IMR-90 (cell line): ENCODE results near the gene SIX5. TPM values are rescaled to one million over a fixed set of nuclear protein-coding genes. Genes with fewer than 3 reads are reported as not detected.
A peak's percentile ranks its signal among the peaks of the same experiment; 100 is the strongest.

ENCODE experiments used
- ATAC-seq: fragments of 200-7000 bp; cut with Tn5 transposase; 2 replicates; pipeline ENCODE4 v1.9.1; 2020; ENCODE audit warnings: low read depth, mild to moderate bottlenecking, moderate library complexity
- BruUV-seq: library from RNA; stranded (reverse); fragments of 400-500 nt; replicated peaks from 2 replicates; lab custom pipeline; 2021; lab: Mats Ljungman, UMichigan
- CTCF ChIA-PET: fragments of 300-600 bp; formaldehyde crosslinking; extraction: SDS; loops from one replicate; lab custom pipeline; 2021; ENCODE audit warnings: antibody characterized with exemption; lab: Yijun Ruan, JAX
- POLR2A ChIA-PET: fragments of 300-600 bp; sonication (Branson Sonifier 250); formaldehyde crosslinking; loops from one replicate; lab custom pipeline; 2022; ENCODE audit warnings: antibody characterized with exemption; ENCODE audit not compliant: unreplicated experiment; lab: Charles Lee
- DNase-seq: peaks from one replicate; pipeline ENCODE4 v3.0.0; 2013
- H2AFZ ChIP-seq: replicated peaks from 2 replicates; pipeline ENCODE3; 2013; ENCODE audit warnings: low read length, mild to moderate bottlenecking; ENCODE audit not compliant: poor library complexity
- H2AK5ac ChIP-seq: 2 replicates; pipeline ENCODE4 v1.6.1; 2013; ENCODE audit warnings: low read depth, low read length, inconsistent platforms
- H2AK9ac ChIP-seq: replicated peaks from 2 replicates; pipeline ENCODE3; 2013; ENCODE audit warnings: mild to moderate bottlenecking, low read depth, low read length, moderate library complexity; ENCODE audit not compliant: poor library complexity
- H2BK120ac ChIP-seq: 2 replicates; pipeline ENCODE4 v1.6.1; 2013; ENCODE audit warnings: low read depth, low read length, inconsistent platforms
- H2BK15ac ChIP-seq: 3 replicates; pipeline ENCODE4 v1.6.1; 2013; ENCODE audit warnings: low read depth, low read length, inconsistent platforms
- H2BK20ac ChIP-seq: 2 replicates; pipeline ENCODE4 v1.6.1; 2013; ENCODE audit warnings: low read depth, mild to moderate bottlenecking, inconsistent platforms, low read length, moderate library complexity
- H2BK5ac ChIP-seq: 2 replicates; pipeline ENCODE4 v1.6.1; 2013; ENCODE audit warnings: mild to moderate bottlenecking, low read depth, low read length, inconsistent platforms; ENCODE audit not compliant: poor library complexity, severe bottlenecking
- H3K14ac ChIP-seq: replicated peaks from 2 replicates; pipeline ENCODE4 v1.6.1; 2013; ENCODE audit warnings: low read depth, low read length, inconsistent platforms
- H3K18ac ChIP-seq: 2 replicates; pipeline ENCODE4 v1.6.1; 2013; ENCODE audit warnings: low read depth, low read length, control low read depth
- H3K23ac ChIP-seq: 2 replicates; pipeline ENCODE4 v1.6.1; 2013; ENCODE audit warnings: low read depth, low read length, inconsistent platforms
- H3K27ac ChIP-seq: 2 replicates; pipeline ENCODE4 v1.5.1; 2013; ENCODE audit warnings: mild to moderate bottlenecking, control low read depth, low read length; ENCODE audit not compliant: insufficient read depth
- H3K27me3 ChIP-seq: 2 replicates; pipeline ENCODE4 v1.6.1; 2013; ENCODE audit warnings: low read length; ENCODE audit not compliant: control insufficient read depth, insufficient read depth
- H3K36me3 ChIP-seq: 2 replicates; pipeline ENCODE4 v1.6.1; 2013; ENCODE audit warnings: low read length, mixed read lengths; ENCODE audit not compliant: control insufficient read depth, insufficient read depth
- H3K4ac ChIP-seq: 2 replicates; pipeline ENCODE4 v1.6.1; 2013; ENCODE audit warnings: low read depth, low read length, inconsistent platforms
- H3K4me1 ChIP-seq: 2 replicates; pipeline ENCODE4 v1.6.1; 2013; ENCODE audit warnings: low read length, mixed read lengths; ENCODE audit not compliant: control insufficient read depth, insufficient read depth
- H3K4me2 ChIP-seq: 2 replicates; pipeline ENCODE4 v1.6.1; 2013; ENCODE audit warnings: low read depth, mild to moderate bottlenecking, control low read depth, low read length, moderate library complexity
- H3K4me3 ChIP-seq: 2 replicates; pipeline ENCODE4 v1.5.1; 2013; ENCODE audit warnings: low read depth, mild to moderate bottlenecking, control low read depth, low read length, moderate library complexity; ENCODE audit not compliant: insufficient read depth
- H3K56ac ChIP-seq: 2 replicates; pipeline ENCODE4 v1.6.1; 2013; ENCODE audit warnings: low read length, inconsistent platforms; ENCODE audit not compliant: insufficient read depth; ENCODE audit errors: extremely low read depth
- H3K79me1 ChIP-seq, 2 experiments: 2 replicates each; pipeline ENCODE4 v1.6.1; 2013; ENCODE audit warnings: low read length in 2 of 2, inconsistent platforms in 1 of 2, low read depth in 1 of 2
- H3K9ac ChIP-seq: 2 replicates; pipeline ENCODE4 v1.6.1; 2013; ENCODE audit warnings: low read depth, low read length, control low read depth
- H3K9me1 ChIP-seq: 2 replicates; pipeline ENCODE4 v1.6.1; 2013; ENCODE audit warnings: low read length, inconsistent platforms; ENCODE audit not compliant: insufficient read depth
- H3K9me3 ChIP-seq: 2 replicates; pipeline ENCODE4 v1.6.1; 2013; ENCODE audit warnings: low read length; ENCODE audit not compliant: control insufficient read depth, insufficient read depth
- H4K20me1 ChIP-seq: 2 replicates; pipeline ENCODE4 v1.6.1; 2013; ENCODE audit warnings: low read length, inconsistent platforms; ENCODE audit not compliant: insufficient read depth
- H4K5ac ChIP-seq: 2 replicates; pipeline ENCODE4 v1.6.1; 2013; ENCODE audit warnings: mild to moderate bottlenecking, low read depth, low read length, control low read depth
- H4K8ac ChIP-seq, 2 experiments: 2 replicates each; pipeline ENCODE4 v1.6.1; 2013; ENCODE audit warnings: low read depth in 2 of 2, low read length in 2 of 2, control low read depth in 1 of 2, inconsistent platforms in 1 of 2
- H4K91ac ChIP-seq: 2 replicates; pipeline ENCODE4 v1.6.1; 2013; ENCODE audit warnings: low read depth, low read length, inconsistent platforms; ENCODE audit not compliant: insufficient read depth
- BHLHE40 ChIP-seq: fragments of 150-350 bp; IDR thresholded peaks from 2 replicates; pipeline ENCODE4 v1.6.1; 2016; ENCODE audit warnings: mild to moderate bottlenecking, low read depth, low read length
- CHD1 ChIP-seq: IDR thresholded peaks from 2 replicates; pipeline ENCODE4 v1.6.1; 2012; ENCODE audit warnings: low read depth, low read length, improper control_type of control experiment
- FOS ChIP-seq: fragments of 150-350 bp; IDR thresholded peaks from 2 replicates; pipeline ENCODE4 v1.6.1; 2016; ENCODE audit warnings: low read depth, low read length
- MAFK ChIP-seq: IDR thresholded peaks from 2 replicates; pipeline ENCODE4 v1.6.1; 2012; ENCODE audit warnings: low read depth, low read length, improper control_type of control experiment
- MAZ ChIP-seq: IDR thresholded peaks from 2 replicates; pipeline ENCODE4 v1.6.1; 2012; ENCODE audit warnings: low read depth, mild to moderate bottlenecking, low read length, improper control_type of control experiment, moderate library complexity, borderline replicate concordance
- POLR2A ChIP-seq: IDR thresholded peaks from 2 replicates; pipeline ENCODE4 v1.6.1; 2012; ENCODE audit warnings: mild to moderate bottlenecking, low read depth, low read length
- RAD21 ChIP-seq: IDR thresholded peaks from 2 replicates; pipeline ENCODE4 v1.6.1; 2012; ENCODE audit warnings: low read length, improper control_type of control experiment
- RFX5 ChIP-seq: IDR thresholded peaks from 2 replicates; pipeline ENCODE4 v1.8.0; 2012; ENCODE audit warnings: low read depth, mild to moderate bottlenecking, low read length, moderate library complexity
- WGBS, 2 experiments: methylation state at CpG; one replicate each; pipeline versions ENCODE4 v1.1.5 to v1.1.7; 2013; ENCODE audit warnings: missing lambda C conversion rate in 2 of 2; ENCODE audit not compliant: insufficient read length in 1 of 2; ENCODE audit errors: extremely low coverage in 2 of 2; 5-methylcytosine and 5-hydroxymethylcytosine counted together
- dilution Hi-C: fragments of 300-500 bp; cut with HindIII; formaldehyde crosslinking; loops from one replicate; pipeline ENCODE4 v1.14.3; 2018; ENCODE audit warnings: low sequenced_read_pairs; ENCODE audit not compliant: unreplicated experiment
- in situ Hi-C: fragments of 300-500 bp; cut with MboI; formaldehyde crosslinking; loops from 3 replicates; pipeline ENCODE4 v1.14.3; 2019; ENCODE audit warnings: low sequenced_read_pairs, inconsistent platforms, mixed read lengths
- intact Hi-C: fragments of 100-400 bp; cut with micrococcal nuclease; formaldehyde crosslinking; loops from 2 replicates; pipeline ENCODE4 v1.10.0; 2022
- polyA plus RNA-seq, 3 experiments: library from polyadenylated mRNA; depleted of rRNA; stranded (reverse); fragments of >200 nt; gene quantifications; 2 replicates each; pipeline ENCODE4 v1.2.3, GENCODE V29; 2012; ENCODE audit warnings: low replicate concordance in 1 of 3
- total RNA-seq: library from RNA; depleted of rRNA; stranded (reverse); fragments of >200 nt; gene quantifications from 2 replicates; pipeline ENCODE4 v1.2.3, GENCODE V29; 2012
- TF ChIP-seq, protein P1 (sequence below): fragments of 150-350 bp; IDR thresholded peaks from 2 replicates; pipeline ENCODE4 v1.6.1; 2017; ENCODE audit warnings: mild to moderate bottlenecking, antibody characterized with exemption, low read length, low read depth

SIX5 gene
- total and polyA plus RNA-seq, 2 of the 4 experiments (the other 2 are of a cell fraction), result 0.90 to 15.5 TPM

- Histone ChIP-seq H3K27ac (no peak overlapping the region), H3K56ac (no peak overlapping the region), H2AK5ac (peak overlapping the region; percentile 15; the same call in 1 of the 2 replicates), H2AK9ac (peak overlapping the region; percentile 79), H2BK20ac (no peak overlapping the region), H3K9ac (no peak overlapping the region), H2BK120ac (no peak overlapping the region), H4K91ac (no peak overlapping the region), H4K20me1 (no peaks in the 10 kb centered on the region), H3K4me3 (no peak overlapping the region), H4K5ac (no peak overlapping the region), H3K23ac (no peak overlapping the region), H3K9me3 (no peaks in the 10 kb centered on the region), H3K4me1 (peaks cover 22% of the 10 kb centered on the region), H2BK15ac (no peak overlapping the region), H3K18ac (no peak overlapping the region), H4K8ac (peak overlapping the region in 1 of 2 experiments; percentile 7; a peak in 1 of 4 replicates), H3K36me3 (no peaks in the 10 kb centered on the region), H2BK5ac (no peak overlapping the region), H3K27me3 (peaks cover 3% of the 10 kb centered on the region; the same call in 1 of the 2 replicates), H2AFZ (peak overlapping the region; percentile 51), H3K9me1 (no peaks in the 10 kb centered on the region), H3K4me2 (no peak overlapping the region), H3K4ac (0 out of 2 replicates have a peak overlapping the region, but pooled peaks have one; percentile 25), H3K79me1 (peaks cover 0 to 20% of the 10 kb centered on the region in 2 experiments; a peak in 1 of 4 replicates), H3K14ac (no peak overlapping the region)
- in situ Hi-C loops, result no loop called here
- ATAC-seq, result no peak
- no peak for TF ChIP-seq RAD21
- no peak for TF ChIP-seq RFX5
- TF ChIP-seq MAZ, result no peak
- TF ChIP-seq, protein P1, sequence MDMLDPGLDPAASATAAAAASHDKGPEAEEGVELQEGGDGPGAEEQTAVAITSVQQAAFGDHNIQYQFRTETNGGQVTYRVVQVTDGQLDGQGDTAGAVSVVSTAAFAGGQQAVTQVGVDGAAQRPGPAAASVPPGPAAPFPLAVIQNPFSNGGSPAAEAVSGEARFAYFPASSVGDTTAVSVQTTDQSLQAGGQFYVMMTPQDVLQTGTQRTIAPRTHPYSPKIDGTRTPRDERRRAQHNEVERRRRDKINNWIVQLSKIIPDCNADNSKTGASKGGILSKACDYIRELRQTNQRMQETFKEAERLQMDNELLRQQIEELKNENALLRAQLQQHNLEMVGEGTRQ, result no peak
- no peak for TF ChIP-seq BHLHE40
- no peak for TF ChIP-seq POLR2A
- no peak for TF ChIP-seq FOS
- TF ChIP-seq MAFK, result no peak
- TF ChIP-seq CHD1, result no peak
- CTCF ChIA-PET, result interaction anchor here (0.7 kb wide), 1 partner anchor 83 kb away, joined by 3 read pairs; no protein-coding TSS in a partner anchor
- dilution Hi-C loops, result no loop called here
- 50% methylated on average over 2 of the region's 27 CpGs; no CpG with 5 or more reads in 1 of the 2 experiments for WGBS, 2 experiments
- POLR2A ChIA-PET, result no interaction called here
- intact Hi-C loops, result no loop called here
- no peak for DNase-seq
- BruUV-seq, result no TSS peak
These were observed 5.3 kb downstream of the SIX5 start for GRCh38 chr19:45763691-45764294.
